ENCODE measurements around the gene TMEM98. TPM values are rescaled to one million over a fixed set of nuclear protein-coding genes. Genes with fewer than 3 reads are reported as not detected.
"Not testable (repeated sequence)": the region's sequence is repeated elsewhere in the genome, so short reads cannot be mapped to it uniquely, and the experiment has no call there.

Gene TMEM98
- total and polyA plus RNA-seq, 9 of the 15 experiments (the other 6 are each of a cell fraction or from before 2014, with no cell fraction given), result 33.5 to 164 (median 84.7) TPM

DNA sequence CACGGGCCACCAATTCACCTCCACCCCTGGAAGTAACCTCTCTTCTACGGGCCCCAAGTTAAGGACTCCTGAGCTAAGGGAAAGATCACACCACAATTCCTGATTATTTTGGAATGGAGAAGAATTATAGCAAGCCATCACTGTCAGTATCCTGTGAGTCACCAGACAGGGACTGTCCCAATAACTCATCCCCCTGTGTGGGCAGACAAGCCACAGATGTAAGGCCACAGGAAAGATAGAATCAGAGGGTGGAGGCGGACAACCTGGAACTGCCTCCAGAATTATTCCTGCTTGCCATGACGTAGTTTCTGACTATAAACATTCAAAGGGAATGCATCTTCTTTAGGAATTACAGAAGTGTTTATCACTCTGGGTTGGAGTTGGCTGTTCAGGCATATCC, 45.2 kb upstream of the TMEM98 start (continued):
- no peak for TF ChIP-seq ZNF232 (CRISPR knock-in tag; IDR thresholded peaks at IDR 0.05)
- peak; percentile 84 for TF ChIP-seq ZEB2 (IDR thresholded peaks at IDR 0.05)
- no peak for TF ChIP-seq DNMT1 (IDR thresholded peaks at IDR 0.05)
- peak; percentile 95 for TF ChIP-seq JUND (IDR thresholded peaks at IDR 0.05; ENCODE audit: borderline replicate concordance, low read depth, low read length)
- peak; percentile 91; the same call in 2 of the 3 replicates for TF ChIP-seq JUND (tag; IDR thresholded peaks at IDR 0.05; ENCODE audit: borderline replicate concordance, low read depth, low read length)

DNA sequence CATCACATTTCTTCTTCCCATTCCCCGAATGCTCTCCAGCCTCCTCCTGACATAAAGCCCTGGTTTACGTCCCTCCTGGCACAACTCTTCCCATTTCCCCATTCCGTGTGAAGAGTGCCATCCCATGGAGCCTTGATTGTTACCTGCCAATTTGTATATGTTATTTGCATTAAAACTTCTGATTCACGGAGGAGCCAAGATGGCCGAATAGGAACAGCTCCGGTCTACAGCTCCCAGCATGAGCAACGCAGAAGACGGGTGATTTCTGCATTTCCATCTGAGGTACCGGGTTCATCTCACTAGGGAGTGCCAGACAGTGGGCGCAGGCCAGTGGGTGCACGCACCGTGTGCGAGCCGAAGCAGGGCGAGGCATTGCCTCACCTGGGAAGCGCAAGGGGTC, 41.0 kb upstream of the TMEM98 start:
- intact Hi-C loops (cut with micrococcal nuclease), result not testable (repeated sequence)

DNA sequence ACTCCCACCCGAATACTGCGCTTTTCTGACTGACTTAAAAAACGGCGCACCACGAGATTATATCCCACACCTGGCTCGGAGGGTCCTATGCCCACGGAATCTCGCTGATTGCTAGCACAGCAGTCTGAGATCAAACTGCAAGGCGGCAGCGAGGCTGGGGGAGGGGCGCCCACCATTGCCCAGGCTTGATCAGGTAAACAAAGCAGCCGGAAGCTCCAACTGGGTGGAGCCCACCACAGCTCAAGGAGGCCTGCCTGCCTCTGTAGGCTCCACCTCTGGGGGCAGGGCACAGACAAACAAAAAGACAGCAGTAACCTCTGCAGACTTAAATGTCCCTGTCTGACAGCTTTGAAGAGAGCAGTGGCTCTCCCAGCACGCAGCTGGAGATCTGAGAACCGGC, 40.5 kb upstream of the TMEM98 start:
- FAIRE-seq; H2AFZ ChIP-seq (ENCODE audit: low read depth, low read length); ATAC-seq; H3K4me1 ChIP-seq (replicated peaks in 1 of 2; ENCODE audit: control insufficient read depth in 2 of 2, insufficient read depth in 2 of 2, low read length in 2 of 2); H3K79me2 ChIP-seq (ENCODE audit: control insufficient read depth, insufficient read depth, low read length); H3K9me1 ChIP-seq (ENCODE audit: control insufficient read depth, insufficient read depth, low read length); in situ Hi-C loops (cut with MboI); H3K36me3 ChIP-seq (ENCODE audit: control insufficient read depth, insufficient read depth, low read length); H3K27me3 ChIP-seq (ENCODE audit: control insufficient read depth in 2 of 2, insufficient read depth in 2 of 2, low read length in 2 of 2); H3K4me3 ChIP-seq; DNase-seq (ENCODE audit: extremely low read depth in 1 of 4, low spot score in 3 of 4); H3K9me3 ChIP-seq (replicated peaks; ENCODE audit: control insufficient read depth, insufficient read depth, low read depth, low read length); BruUV-seq (replicated peaks); intact Hi-C loops (cut with micrococcal nuclease); CTCF ChIA-PET (ENCODE audit: low intra/inter-chr PET ratio); H3K27ac ChIP-seq (ENCODE audit: extremely low read depth, low read depth, low read length); H3K9ac ChIP-seq (ENCODE audit: insufficient read depth in 1 of 2, low read depth in 2 of 2, low read length in 2 of 2); H3K4me2 ChIP-seq (ENCODE audit: insufficient read depth, low read length); POLR2A ChIA-PET; H4K20me1 ChIP-seq (replicated peaks; ENCODE audit: control insufficient read depth, insufficient read depth, low read length): not testable (repeated sequence)
- 11% methylated on average over 1 of the region's 14 CpGs for WGBS (ENCODE audit: insufficient coverage, low coverage, missing lambda C conversion rate)

More for the DNA sequence above, 41.0 kb upstream of the TMEM98 start:
- Histone ChIP-seq H3K27ac (ENCODE audit: extremely low read depth, low read depth, low read length) (peak overlapping the region; percentile 58; the same call in 2 of the 3 replicates), H3K4me2 (ENCODE audit: insufficient read depth, low read length) (peak overlapping the region; percentile 68), H3K4me1 (replicated peaks in 1 of 2; ENCODE audit: control insufficient read depth in 2 of 2, insufficient read depth in 2 of 2, low read length in 2 of 2) (peaks cover 5 to 12% of the 10 kb centered on the region in 2 experiments; a peak in 4 of 5 replicates), H2AFZ (ENCODE audit: low read depth, low read length) (peak overlapping the region; percentile 89), H3K9ac (ENCODE audit: insufficient read depth in 1 of 2, low read depth in 2 of 2, low read length in 2 of 2) (peak overlapping the region in 1 of 2 experiments; percentile 46; a peak in 2 of 4 replicates)
- DNase-seq (ENCODE audit: extremely low read depth in 1 of 4, low spot score in 3 of 4); H3K27me3 ChIP-seq (ENCODE audit: control insufficient read depth in 2 of 2, insufficient read depth in 2 of 2, low read length in 2 of 2); ATAC-seq; H4K20me1 ChIP-seq (replicated peaks; ENCODE audit: control insufficient read depth, insufficient read depth, low read length); CTCF ChIA-PET (ENCODE audit: low intra/inter-chr PET ratio); FAIRE-seq; H3K79me2 ChIP-seq (ENCODE audit: control insufficient read depth, insufficient read depth, low read length); H3K9me3 ChIP-seq (replicated peaks; ENCODE audit: control insufficient read depth, insufficient read depth, low read depth, low read length); POLR2A ChIA-PET; H3K36me3 ChIP-seq (ENCODE audit: control insufficient read depth, insufficient read depth, low read length); H3K4me3 ChIP-seq; in situ Hi-C loops (cut with MboI); H3K9me1 ChIP-seq (ENCODE audit: control insufficient read depth, insufficient read depth, low read length): not testable (repeated sequence)
- TSS peak; percentile 80 for BruUV-seq (replicated peaks)
- 0 out of 2 replicates have a peak, but pooled peaks have one; percentile 53 for TF ChIP-seq NFRKB (IDR thresholded peaks at IDR 0.05; ENCODE audit: low read depth)
- TF ChIP-seq, protein P1, sequence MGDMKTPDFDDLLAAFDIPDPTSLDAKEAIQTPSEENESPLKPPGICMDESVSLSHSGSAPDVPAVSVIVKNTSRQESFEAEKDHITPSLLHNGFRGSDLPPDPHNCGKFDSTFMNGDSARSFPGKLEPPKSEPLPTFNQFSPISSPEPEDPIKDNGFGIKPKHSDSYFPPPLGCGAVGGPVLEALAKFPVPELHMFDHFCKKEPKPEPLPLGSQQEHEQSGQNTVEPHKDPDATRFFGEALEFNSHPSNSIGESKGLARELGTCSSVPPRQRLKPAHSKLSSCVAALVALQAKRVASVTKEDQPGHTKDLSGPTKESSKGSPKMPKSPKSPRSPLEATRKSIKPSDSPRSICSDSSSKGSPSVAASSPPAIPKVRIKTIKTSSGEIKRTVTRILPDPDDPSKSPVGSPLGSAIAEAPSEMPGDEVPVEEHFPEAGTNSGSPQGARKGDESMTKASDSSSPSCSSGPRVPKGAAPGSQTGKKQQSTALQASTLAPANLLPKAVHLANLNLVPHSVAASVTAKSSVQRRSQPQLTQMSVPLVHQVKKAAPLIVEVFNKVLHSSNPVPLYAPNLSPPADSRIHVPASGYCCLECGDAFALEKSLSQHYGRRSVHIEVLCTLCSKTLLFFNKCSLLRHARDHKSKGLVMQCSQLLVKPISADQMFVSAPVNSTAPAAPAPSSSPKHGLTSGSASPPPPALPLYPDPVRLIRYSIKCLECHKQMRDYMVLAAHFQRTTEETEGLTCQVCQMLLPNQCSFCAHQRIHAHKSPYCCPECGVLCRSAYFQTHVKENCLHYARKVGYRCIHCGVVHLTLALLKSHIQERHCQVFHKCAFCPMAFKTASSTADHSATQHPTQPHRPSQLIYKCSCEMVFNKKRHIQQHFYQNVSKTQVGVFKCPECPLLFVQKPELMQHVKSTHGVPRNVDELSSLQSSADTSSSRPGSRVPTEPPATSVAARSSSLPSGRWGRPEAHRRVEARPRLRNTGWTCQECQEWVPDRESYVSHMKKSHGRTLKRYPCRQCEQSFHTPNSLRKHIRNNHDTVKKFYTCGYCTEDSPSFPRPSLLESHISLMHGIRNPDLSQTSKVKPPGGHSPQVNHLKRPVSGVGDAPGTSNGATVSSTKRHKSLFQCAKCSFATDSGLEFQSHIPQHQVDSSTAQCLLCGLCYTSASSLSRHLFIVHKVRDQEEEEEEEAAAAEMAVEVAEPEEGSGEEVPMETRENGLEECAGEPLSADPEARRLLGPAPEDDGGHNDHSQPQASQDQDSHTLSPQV (IDR thresholded peaks at IDR 0.05), result peak; percentile 54; the same call in 1 of the 2 replicates
- 73% methylated on average over 6 of the region's 16 CpGs for WGBS (ENCODE audit: insufficient coverage, low coverage, missing lambda C conversion rate)

Data from K562 (cell line).